IMR-90 (cell line): ENCODE results near the gene RMI1. TPM values are rescaled to one million over a fixed set of nuclear protein-coding genes. Genes with fewer than 3 reads are reported as not detected.

Source experiments
- ATAC-seq: fragments of 200-7000 bp; cut with Tn5 transposase; 2 replicates; pipeline ENCODE4 v1.9.1; 2020; ENCODE audit warnings: low read depth, mild to moderate bottlenecking, moderate library complexity
- BruUV-seq: library from RNA; stranded (reverse); fragments of 400-500 nt; replicated peaks from 2 replicates; lab custom pipeline; 2021; lab: Mats Ljungman, UMichigan
- CTCF ChIA-PET: fragments of 300-600 bp; formaldehyde crosslinking; extraction: SDS; loops from one replicate; lab custom pipeline; 2021; ENCODE audit warnings: antibody characterized with exemption; lab: Yijun Ruan, JAX
- POLR2A ChIA-PET: fragments of 300-600 bp; sonication (Branson Sonifier 250); formaldehyde crosslinking; loops from one replicate; lab custom pipeline; 2022; ENCODE audit warnings: antibody characterized with exemption; ENCODE audit not compliant: unreplicated experiment; lab: Charles Lee
- DNase-seq: peaks from one replicate; pipeline ENCODE4 v3.0.0; 2013
- H2AFZ ChIP-seq: replicated peaks from 2 replicates; pipeline ENCODE3; 2013; ENCODE audit warnings: low read length, mild to moderate bottlenecking; ENCODE audit not compliant: poor library complexity
- H2AK5ac ChIP-seq: 2 replicates; pipeline ENCODE4 v1.6.1; 2013; ENCODE audit warnings: low read depth, low read length, inconsistent platforms
- H2AK9ac ChIP-seq: replicated peaks from 2 replicates; pipeline ENCODE3; 2013; ENCODE audit warnings: mild to moderate bottlenecking, low read depth, low read length, moderate library complexity; ENCODE audit not compliant: poor library complexity
- H2BK120ac ChIP-seq: 2 replicates; pipeline ENCODE4 v1.6.1; 2013; ENCODE audit warnings: low read depth, low read length, inconsistent platforms
- H2BK15ac ChIP-seq: 3 replicates; pipeline ENCODE4 v1.6.1; 2013; ENCODE audit warnings: low read depth, low read length, inconsistent platforms
- H2BK20ac ChIP-seq: 2 replicates; pipeline ENCODE4 v1.6.1; 2013; ENCODE audit warnings: low read depth, mild to moderate bottlenecking, inconsistent platforms, low read length, moderate library complexity
- H2BK5ac ChIP-seq: 2 replicates; pipeline ENCODE4 v1.6.1; 2013; ENCODE audit warnings: mild to moderate bottlenecking, low read depth, low read length, inconsistent platforms; ENCODE audit not compliant: poor library complexity, severe bottlenecking
- H3K14ac ChIP-seq: replicated peaks from 2 replicates; pipeline ENCODE4 v1.6.1; 2013; ENCODE audit warnings: low read depth, low read length, inconsistent platforms
- H3K18ac ChIP-seq: 2 replicates; pipeline ENCODE4 v1.6.1; 2013; ENCODE audit warnings: low read depth, low read length, control low read depth
- H3K23ac ChIP-seq: 2 replicates; pipeline ENCODE4 v1.6.1; 2013; ENCODE audit warnings: low read depth, low read length, inconsistent platforms
- H3K27ac ChIP-seq: 2 replicates; pipeline ENCODE4 v1.5.1; 2013; ENCODE audit warnings: mild to moderate bottlenecking, control low read depth, low read length; ENCODE audit not compliant: insufficient read depth
- H3K27me3 ChIP-seq: 2 replicates; pipeline ENCODE4 v1.6.1; 2013; ENCODE audit warnings: low read length; ENCODE audit not compliant: control insufficient read depth, insufficient read depth
- H3K36me3 ChIP-seq: 2 replicates; pipeline ENCODE4 v1.6.1; 2013; ENCODE audit warnings: low read length, mixed read lengths; ENCODE audit not compliant: control insufficient read depth, insufficient read depth
- H3K4ac ChIP-seq: 2 replicates; pipeline ENCODE4 v1.6.1; 2013; ENCODE audit warnings: low read depth, low read length, inconsistent platforms
- H3K4me1 ChIP-seq: 2 replicates; pipeline ENCODE4 v1.6.1; 2013; ENCODE audit warnings: low read length, mixed read lengths; ENCODE audit not compliant: control insufficient read depth, insufficient read depth
- H3K4me2 ChIP-seq: 2 replicates; pipeline ENCODE4 v1.6.1; 2013; ENCODE audit warnings: low read depth, mild to moderate bottlenecking, control low read depth, low read length, moderate library complexity
- H3K4me3 ChIP-seq: 2 replicates; pipeline ENCODE4 v1.5.1; 2013; ENCODE audit warnings: low read depth, mild to moderate bottlenecking, control low read depth, low read length, moderate library complexity; ENCODE audit not compliant: insufficient read depth
- H3K56ac ChIP-seq: 2 replicates; pipeline ENCODE4 v1.6.1; 2013; ENCODE audit warnings: low read length, inconsistent platforms; ENCODE audit not compliant: insufficient read depth; ENCODE audit errors: extremely low read depth
- H3K79me1 ChIP-seq, 2 experiments: 2 replicates each; pipeline ENCODE4 v1.6.1; 2013; ENCODE audit warnings: low read length in 2 of 2, inconsistent platforms in 1 of 2, low read depth in 1 of 2
- H3K9ac ChIP-seq: 2 replicates; pipeline ENCODE4 v1.6.1; 2013; ENCODE audit warnings: low read depth, low read length, control low read depth
- H3K9me1 ChIP-seq: 2 replicates; pipeline ENCODE4 v1.6.1; 2013; ENCODE audit warnings: low read length, inconsistent platforms; ENCODE audit not compliant: insufficient read depth
- H3K9me3 ChIP-seq: 2 replicates; pipeline ENCODE4 v1.6.1; 2013; ENCODE audit warnings: low read length; ENCODE audit not compliant: control insufficient read depth, insufficient read depth
- H4K20me1 ChIP-seq: 2 replicates; pipeline ENCODE4 v1.6.1; 2013; ENCODE audit warnings: low read length, inconsistent platforms; ENCODE audit not compliant: insufficient read depth
- H4K5ac ChIP-seq: 2 replicates; pipeline ENCODE4 v1.6.1; 2013; ENCODE audit warnings: mild to moderate bottlenecking, low read depth, low read length, control low read depth
- H4K8ac ChIP-seq, 2 experiments: 2 replicates each; pipeline ENCODE4 v1.6.1; 2013; ENCODE audit warnings: low read depth in 2 of 2, low read length in 2 of 2, control low read depth in 1 of 2, inconsistent platforms in 1 of 2
- H4K91ac ChIP-seq: 2 replicates; pipeline ENCODE4 v1.6.1; 2013; ENCODE audit warnings: low read depth, low read length, inconsistent platforms; ENCODE audit not compliant: insufficient read depth
- BHLHE40 ChIP-seq: fragments of 150-350 bp; IDR thresholded peaks from 2 replicates; pipeline ENCODE4 v1.6.1; 2016; ENCODE audit warnings: mild to moderate bottlenecking, low read depth, low read length
- CTCF ChIP-seq: conservative IDR thresholded peaks from 2 replicates; pipeline ENCODE4 v1.5.1; 2012; ENCODE audit warnings: mild to moderate bottlenecking, low read depth, low read length, improper control_type of control experiment
- WGBS, 2 experiments: methylation state at CpG; one replicate each; pipeline versions ENCODE4 v1.1.5 to v1.1.7; 2013; ENCODE audit warnings: missing lambda C conversion rate in 2 of 2; ENCODE audit not compliant: insufficient read length in 1 of 2; ENCODE audit errors: extremely low coverage in 2 of 2; 5-methylcytosine and 5-hydroxymethylcytosine counted together
- dilution Hi-C: fragments of 300-500 bp; cut with HindIII; formaldehyde crosslinking; loops from one replicate; pipeline ENCODE4 v1.14.3; 2018; ENCODE audit warnings: low sequenced_read_pairs; ENCODE audit not compliant: unreplicated experiment
- in situ Hi-C: fragments of 300-500 bp; cut with MboI; formaldehyde crosslinking; loops from 3 replicates; pipeline ENCODE4 v1.14.3; 2019; ENCODE audit warnings: low sequenced_read_pairs, inconsistent platforms, mixed read lengths
- intact Hi-C: fragments of 100-400 bp; cut with micrococcal nuclease; formaldehyde crosslinking; loops from 2 replicates; pipeline ENCODE4 v1.10.0; 2022
- polyA plus RNA-seq, 3 experiments: library from polyadenylated mRNA; depleted of rRNA; stranded (reverse); fragments of >200 nt; gene quantifications; 2 replicates each; pipeline ENCODE4 v1.2.3, GENCODE V29; 2012; ENCODE audit warnings: low replicate concordance in 1 of 3
- total RNA-seq: library from RNA; depleted of rRNA; stranded (reverse); fragments of >200 nt; gene quantifications from 2 replicates; pipeline ENCODE4 v1.2.3, GENCODE V29; 2012

RMI1 gene
- total and polyA plus RNA-seq, 2 of the 4 experiments (the other 2 are of a cell fraction) = 4.4 to 6.8 TPM

GRCh38 chr9:83996126-83996525 lies 15.5 kb downstream of the RMI1 start:
- TF ChIP-seq CTCF = no peak
- TF ChIP-seq BHLHE40 = no peak
- H4K20me1 ChIP-seq = no peaks in the 10 kb centered on the region
- no peak overlapping the region for H3K56ac ChIP-seq
- H4K91ac ChIP-seq = no peak overlapping the region
- CTCF ChIA-PET = interaction anchor here (1.2 kb wide), 1 partner anchor 264 kb away, joined by 4 read pairs; no protein-coding TSS in a partner anchor
- H4K8ac ChIP-seq = no peak overlapping the region
- peaks cover 2% of the 10 kb centered on the region for H3K4me1 ChIP-seq
- no peak overlapping the region for H3K14ac ChIP-seq
- no peak overlapping the region for H3K4me2 ChIP-seq
- ATAC-seq = no peak
- WGBS, 2 experiments = no CpG with 5 or more reads among the region's 4 CpGs
- H3K9me1 ChIP-seq = no peaks in the 10 kb centered on the region
- H4K5ac ChIP-seq = no peak overlapping the region
- DNase-seq = no peak
- peaks cover 22 to 23% of the 10 kb centered on the region in 2 experiments for H3K79me1 ChIP-seq
- POLR2A ChIA-PET = interaction anchor here (0.5 to 0.6 kb wide), 2 partner anchors 18 to 273 kb away, joined by 4 to 13 read pairs; no protein-coding TSS in a partner anchor
- H2BK15ac ChIP-seq = no peak overlapping the region
- H3K27me3 ChIP-seq = no peaks in the 10 kb centered on the region
- no peak overlapping the region for H2AFZ ChIP-seq
- dilution Hi-C loops = no loop called here
- H3K27ac ChIP-seq = no peak overlapping the region
- H3K4ac ChIP-seq = no peak overlapping the region
- no peak overlapping the region for H2BK20ac ChIP-seq
- no peak overlapping the region for H2BK120ac ChIP-seq
- H2BK5ac ChIP-seq = no peak overlapping the region
- no peaks in the 10 kb centered on the region for H3K36me3 ChIP-seq
- H3K9me3 ChIP-seq = no peaks in the 10 kb centered on the region
- no peak overlapping the region for H3K23ac ChIP-seq
- H2AK5ac ChIP-seq = no peak overlapping the region
- no peak overlapping the region for H2AK9ac ChIP-seq
- no TSS peak for BruUV-seq
- H3K18ac ChIP-seq = no peak overlapping the region
- in situ Hi-C loops = no loop called here
- no peak overlapping the region for H3K9ac ChIP-seq
- no peak overlapping the region for H3K4me3 ChIP-seq
- intact Hi-C loops = no loop called here
